Gastrocnemius medialis (tissue), 4 donors: Measurements from ENCODE around the gene FLNB. TPM values are rescaled to one million over a fixed set of nuclear protein-coding genes. Genes with fewer than 3 reads are reported as not detected.

Source experiments
- ATAC-seq, 2 donors: fragments of 150-250 bp; one replicate each; pipeline ENCODE4 v1.9.1; 2016
- DNase-seq, 2 donors: peaks; one replicate each; pipeline ENCODE4 v3.0.0-alpha.2; 2019
- H3K27ac ChIP-seq, 4 donors: fragments of 200-600 bp; sonication (generic); 1 replicate in 1 of 4; 2 replicates in 3 of 4; pipeline ENCODE4 v1.5.1; 2016 to 2018; ENCODE audit warnings: mild to moderate bottlenecking in 2 of 4, moderate library complexity in 1 of 4
- H3K27me3 ChIP-seq, 3 donors: fragments of 200-600 bp; sonication (generic) in 2 of 3; 1 replicate in 1 of 3; 2 replicates in 2 of 3; pipeline versions ENCODE4 v1.5.1 to v1.6.0; 2016 to 2019; ENCODE audit warnings: mild to moderate bottlenecking in 1 of 3, moderate library complexity in 1 of 3
- H3K36me3 ChIP-seq, 2 donors: fragments of 200-600 bp; sonication (generic) in 1 of 2; one replicate each; pipeline ENCODE4 v1.5.1; 2017 to 2018
- H3K4me1 ChIP-seq, 2 donors: fragments of 200-600 bp; sonication (generic) in 1 of 2; one replicate each; pipeline ENCODE4 v1.5.1; 2016 to 2017; ENCODE audit warnings: mild to moderate bottlenecking in 2 of 2
- H3K4me3 ChIP-seq, 4 donors: fragments of 200-600 bp; sonication (generic) in 3 of 4; 1 replicate in 1 of 4; 2 replicates in 3 of 4; pipeline ENCODE4 v1.5.1; 2016 to 2019; ENCODE audit warnings: mild to moderate bottlenecking in 2 of 4
- H3K9me3 ChIP-seq, 3 donors: fragments of 200-600 bp; sonication (generic) in 2 of 3; 1 replicate in 1 of 3; 2 replicates in 2 of 3; pipeline ENCODE4 v1.5.1; 2016 to 2019
- CTCF ChIP-seq, 5 experiments: fragments of 450-650 bp in 3 of 5; fragments of 200-600 bp in 2 of 5; sonication (generic) in 2 of 5; IDR thresholded peaks in 4 of 5; conservative IDR thresholded peaks in 1 of 5; 1 replicate in 4 of 5; 2 replicates in 1 of 5; pipeline ENCODE4 v1.5.1; 2016 to 2019; ENCODE audit warnings: antibody characterized with exemption in 5 of 5, mild to moderate bottlenecking in 3 of 5, moderate library complexity in 3 of 5
- POLR2A ChIP-seq, 2 donors: fragments of 450-650 bp; IDR thresholded peaks; one replicate each; pipeline ENCODE4 v1.6.1; 2017; ENCODE audit warnings: antibody characterized with exemption in 2 of 2, mild to moderate bottlenecking in 2 of 2, moderate library complexity in 2 of 2
- in situ Hi-C, 4 donors: fragments of 200-750 bp; cut with MboI; loops; one replicate each; pipeline versions ENCODE4 v1.15.0 to v1.8.0; 2017; ENCODE audit warnings: low sequenced_read_pairs in 4 of 4
- intact Hi-C: fragments of 100-400 bp; cut with DNase I; formaldehyde crosslinking; loops from one replicate; pipeline ENCODE4 v1.15.1; 2023; ENCODE audit warnings: low total_unique reads
- total RNA-seq, 4 donors: library from RNA; depleted of rRNA; stranded (reverse); fragments of >200 nt; gene quantifications; one replicate each; pipeline versions ENCODE4 v1.1.0 to v1.2.3, GENCODE V29; 2016

The FLNB gene
- total RNA-seq, 4 donors from 2014 or later, result 10.9 to 21.5 (median 12.0) TPM

GRCh38 chr3:58044691-58045483 lies 36.7 kb downstream of the FLNB start:
- Histone ChIP-seq H3K4me3 (no peak overlapping the region), H3K9me3 (no peaks in the 10 kb centered on the region), H3K27me3 (no peaks in the 10 kb centered on the region), H3K4me1 (peaks cover 6 to 26% of the 10 kb centered on the region in 2 donors), H3K36me3 (no peaks in the 10 kb centered on the region), H3K27ac (peak overlapping the region; percentile 52 to 74 (median 56))
- no peak for TF ChIP-seq CTCF (IDR thresholded peaks at IDR 0.05 in 4 of 5, conservative IDR thresholded peaks at IDR 0.05 in 1 of 5)
- no peak for TF ChIP-seq POLR2A (IDR thresholded peaks at IDR 0.05)
- in situ Hi-C loops, result no loop called here
- intact Hi-C loops, result no loop called here
- DNase-seq (no peak), ATAC-seq (peak; percentile 17 to 39)

DNA sequence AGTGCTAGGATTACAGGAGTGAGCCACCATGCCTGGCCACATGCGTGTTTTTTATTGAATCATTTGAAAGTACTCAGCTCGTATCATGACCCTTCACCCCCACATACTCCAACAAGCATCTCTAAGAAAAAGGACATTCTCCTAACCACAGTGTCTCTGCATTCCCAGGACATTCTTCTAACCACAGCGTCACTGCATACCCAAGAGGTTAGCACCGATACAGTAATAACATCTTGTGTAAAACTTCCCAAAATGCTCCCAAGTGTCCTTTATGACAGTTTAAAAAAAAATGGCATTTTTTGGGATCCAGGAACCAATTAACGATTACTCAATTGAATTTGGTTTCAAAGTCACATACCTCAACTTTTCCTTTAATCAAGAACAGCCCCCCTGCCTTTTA lies 39.6 kb downstream of the FLNB start:
- Histone ChIP-seq H3K4me3 (no peak overlapping the region), H3K9me3 (no peaks in the 10 kb centered on the region), H3K27me3 (no peaks in the 10 kb centered on the region), H3K4me1 (peaks cover 6 to 23% of the 10 kb centered on the region in 2 donors), H3K36me3 (no peaks in the 10 kb centered on the region), H3K27ac (peak overlapping the region; percentile 41 to 74 (median 68))
- TF ChIP-seq CTCF (IDR thresholded peaks at IDR 0.05 in 4 of 5, conservative IDR thresholded peaks at IDR 0.05 in 1 of 5) (no peak), POLR2A (IDR thresholded peaks at IDR 0.05) (no peak)
- in situ Hi-C loops (no loop called here), intact Hi-C loops (no loop called here)
- no peak for DNase-seq
- ATAC-seq, result no peak

- ATAC-seq, result peak; percentile 40 to 50
- Histone ChIP-seq H3K27me3 (no peaks in the 10 kb centered on the region), H3K36me3 (no peaks in the 10 kb centered on the region), H3K4me3 (no peak overlapping the region), H3K9me3 (no peaks in the 10 kb centered on the region), H3K27ac (peak overlapping the region; percentile 41 to 74 (median 68)), H3K4me1 (peaks cover 6 to 19% of the 10 kb centered on the region in 2 donors)
- no peak for TF ChIP-seq CTCF (IDR thresholded peaks at IDR 0.05 in 4 of 5, conservative IDR thresholded peaks at IDR 0.05 in 1 of 5)
- TF ChIP-seq POLR2A (IDR thresholded peaks at IDR 0.05), result no peak
- no peak for DNase-seq
- in situ Hi-C loops (no loop called here), intact Hi-C loops (no loop called here)
Observed at GRCh38 chr3:58048301-58048700, 40.1 kb downstream of the FLNB start.

DNA sequence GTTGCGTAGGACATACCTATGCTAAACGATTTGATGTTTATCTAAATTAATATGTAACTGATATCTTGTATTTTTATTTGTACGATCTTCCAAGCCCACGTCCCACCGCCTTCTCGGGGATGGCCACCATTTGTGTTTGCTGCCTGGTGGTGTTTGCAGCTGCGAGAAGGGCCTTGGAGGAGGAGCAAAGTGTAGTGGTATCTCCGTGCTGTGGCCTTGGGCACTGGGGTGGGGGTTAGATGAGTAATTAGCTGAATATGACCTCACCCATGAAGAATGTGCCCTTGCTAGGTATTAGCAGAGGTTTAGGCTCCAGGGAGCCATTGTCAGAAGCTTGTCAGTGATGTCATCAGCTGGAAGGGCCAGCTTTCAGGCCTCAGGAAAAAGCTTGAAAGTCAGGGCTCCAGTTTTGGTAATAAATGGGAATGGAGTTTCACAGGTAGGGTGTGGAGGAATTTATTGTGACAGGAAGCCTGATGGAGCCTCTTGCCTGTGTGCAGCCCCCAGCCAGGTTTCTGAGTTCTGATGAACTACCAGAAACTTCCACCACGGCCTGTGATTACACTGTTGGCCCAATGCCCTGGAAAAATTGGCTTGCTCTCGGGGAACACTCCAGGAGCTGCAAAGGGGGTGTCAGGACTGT lies 41.0 kb downstream of the FLNB start:
- intact Hi-C loops, result no loop called here

More for the DNA sequence above, 41.0 kb downstream of the FLNB start:
- Histone ChIP-seq H3K27ac (peak overlapping the region; percentile 41 to 74 (median 68)), H3K4me1 (peaks cover 6 to 12% of the 10 kb centered on the region in 2 donors), H3K36me3 (no peaks in the 10 kb centered on the region), H3K27me3 (no peaks in the 10 kb centered on the region), H3K4me3 (no peak overlapping the region), H3K9me3 (no peaks in the 10 kb centered on the region)
- in situ Hi-C loops, result no loop called here
- no peak for TF ChIP-seq POLR2A (IDR thresholded peaks at IDR 0.05)
- TF ChIP-seq CTCF (IDR thresholded peaks at IDR 0.05 in 4 of 5, conservative IDR thresholded peaks at IDR 0.05 in 1 of 5), result no peak
- ATAC-seq (peak; percentile 56 to 64), DNase-seq (no peak)
